ENCODE measurements around the gene RGS11. TPM values are rescaled to one million over a fixed set of nuclear protein-coding genes. Genes with fewer than 3 reads are reported as not detected.
A peak's percentile ranks its signal among the peaks of the same experiment; 100 is the strongest.
"Not testable (repeated sequence)": the region's sequence is repeated elsewhere in the genome, so short reads cannot be mapped to it uniquely, and the experiment has no call there.

RGS11 gene
- total and polyA plus RNA-seq, 9 of the 15 experiments (the other 6 are each of a cell fraction or from before 2014, with no cell fraction given) = not detected

DNA sequence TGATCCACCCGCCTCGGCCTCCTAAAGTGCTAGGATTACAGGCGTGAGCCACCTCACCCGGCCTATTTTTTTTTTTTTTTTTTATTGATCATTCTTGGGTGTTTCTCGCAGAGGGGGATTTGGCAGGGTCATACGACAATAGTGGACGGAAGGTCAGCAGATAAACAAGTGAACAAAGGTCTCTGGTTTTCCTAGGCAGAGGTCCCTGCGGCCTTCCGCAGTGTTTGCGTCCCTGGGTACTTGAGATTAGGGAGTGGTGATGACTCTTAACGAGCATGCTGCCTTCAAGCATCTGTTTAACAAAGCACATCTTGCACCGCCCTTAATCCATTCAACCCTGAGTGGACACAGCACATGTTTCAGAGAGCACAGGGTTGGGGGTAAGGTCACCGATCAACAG lies 17.7 kb downstream of the RGS11 start:
- H3K9me1 ChIP-seq (ENCODE audit: control insufficient read depth, insufficient read depth, low read length); in situ Hi-C loops (cut with MboI); BruUV-seq (replicated peaks); DNase-seq (ENCODE audit: extremely low read depth in 1 of 4, low spot score in 3 of 4); H3K27me3 ChIP-seq (ENCODE audit: control insufficient read depth in 2 of 2, insufficient read depth in 2 of 2, low read length in 2 of 2); H3K9ac ChIP-seq (ENCODE audit: insufficient read depth in 1 of 2, low read depth in 2 of 2, low read length in 2 of 2); FAIRE-seq; H3K79me2 ChIP-seq (ENCODE audit: control insufficient read depth, insufficient read depth, low read length); intact Hi-C loops (cut with micrococcal nuclease); H3K4me2 ChIP-seq (ENCODE audit: insufficient read depth, low read length); CTCF ChIA-PET (ENCODE audit: low intra/inter-chr PET ratio); H3K9me3 ChIP-seq (replicated peaks; ENCODE audit: control insufficient read depth, insufficient read depth, low read depth, low read length); H3K4me3 ChIP-seq; H2AFZ ChIP-seq (ENCODE audit: low read depth, low read length); H4K20me1 ChIP-seq (replicated peaks; ENCODE audit: control insufficient read depth, insufficient read depth, low read length); TF ChIP-seq NR2C1 (IDR thresholded peaks at IDR 0.05): not testable (repeated sequence)
- WGBS (ENCODE audit: insufficient coverage, low coverage, missing lambda C conversion rate) = 26% methylated on average over 7 of the region's 13 CpGs
- Histone ChIP-seq H3K36me3 (ENCODE audit: control insufficient read depth, insufficient read depth, low read length) (peaks cover 34% of the 10 kb centered on the region; the same call in 2 of the 3 replicates), H3K4me1 (replicated peaks in 1 of 2; ENCODE audit: control insufficient read depth in 2 of 2, insufficient read depth in 2 of 2, low read length in 2 of 2) (peaks cover 17 to 53% of the 10 kb centered on the region in 2 experiments), H3K27ac (ENCODE audit: extremely low read depth, low read depth, low read length) (peak overlapping the region; percentile 55; the same call in 1 of the 3 replicates)
- ATAC-seq = peak; percentile 55
- POLR2A ChIA-PET = interaction anchor here (1.0 kb wide), 1 partner anchor 23 kb away, joined by 3 read pairs; no protein-coding TSS in a partner anchor
- TF ChIP-seq DMBX1 (CRISPR knock-in tag; IDR thresholded peaks at IDR 0.05; ENCODE audit: borderline replicate concordance) (0 out of 2 replicates have a peak, but pooled peaks have one; percentile 25), HDAC1 (IDR thresholded peaks at IDR 0.05) (0 out of 4 replicates have a peak, but pooled peaks of 1 of the 2 experiments have one; percentile 10), ZFX (CRISPR knock-in tag; IDR thresholded peaks at IDR 0.05) (peak; percentile 22; the same call in 1 of the 2 replicates), ARID1B (IDR thresholded peaks at IDR 0.05) (peak; percentile 71), SMARCA4 (IDR thresholded peaks at IDR 0.05) (peak; percentile 48; the same call in 1 of the 2 replicates), NR2C1 (tag; IDR thresholded peaks at IDR 0.05) (peak; percentile 28; the same call in 1 of the 2 replicates), KDM1A (IDR thresholded peaks at IDR 0.05) (peak in 1 of 2 experiments; percentile 15; a peak in 1 of 4 replicates), SMARCE1 (IDR thresholded peaks at IDR 0.05) (peak; percentile 39; the same call in 1 of the 2 replicates), CXXC5 (CRISPR knock-in tag; IDR thresholded peaks at IDR 0.05) (peak; percentile 51; the same call in 1 of the 2 replicates), CBFA2T3 (IDR thresholded peaks at IDR 0.05) (peak; percentile 81), TAL1 (IDR thresholded peaks at IDR 0.05) (peak; percentile 36; the same call in 1 of the 2 replicates), L3MBTL2 (IDR thresholded peaks at IDR 0.05) (peak; percentile 26; the same call in 1 of the 2 replicates), ARNT (IDR thresholded peaks at IDR 0.05) (peak in 1 of 2 experiments; percentile 43; a peak in 1 of 4 replicates), TCF3 (CRISPR knock-in tag; IDR thresholded peaks at IDR 0.05) (peak; percentile 10; the same call in 1 of the 2 replicates), EP400 (IDR thresholded peaks at IDR 0.05) (peak; percentile 38; the same call in 1 of the 2 replicates), CBFA2T2 (conservative IDR thresholded peaks at IDR 0.05) (peak; percentile 56)
- TF ChIP-seq, protein P1, sequence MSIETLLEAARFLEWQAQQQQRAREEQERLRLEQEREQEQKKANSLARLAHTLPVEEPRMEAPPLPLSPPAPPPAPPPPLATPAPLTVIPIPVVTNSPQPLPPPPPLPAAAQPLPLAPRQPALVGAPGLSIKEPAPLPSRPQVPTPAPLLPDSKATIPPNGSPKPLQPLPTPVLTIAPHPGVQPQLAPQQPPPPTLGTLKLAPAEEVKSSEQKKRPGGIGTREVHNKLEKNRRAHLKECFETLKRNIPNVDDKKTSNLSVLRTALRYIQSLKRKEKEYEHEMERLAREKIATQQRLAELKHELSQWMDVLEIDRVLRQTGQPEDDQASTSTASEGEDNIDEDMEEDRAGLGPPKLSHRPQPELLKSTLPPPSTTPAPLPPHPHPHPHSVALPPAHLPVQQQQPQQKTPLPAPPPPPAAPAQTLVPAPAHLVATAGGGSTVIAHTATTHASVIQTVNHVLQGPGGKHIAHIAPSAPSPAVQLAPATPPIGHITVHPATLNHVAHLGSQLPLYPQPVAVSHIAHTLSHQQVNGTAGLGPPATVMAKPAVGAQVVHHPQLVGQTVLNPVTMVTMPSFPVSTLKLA (conservative IDR thresholded peaks at IDR 0.05) = peak in 1 of 2 experiments; percentile 24; a peak in 1 of 4 replicates
